HFFc6 (cell line): Measurements from ENCODE around the gene SLC13A4. TPM values are rescaled to one million over a fixed set of nuclear protein-coding genes. Genes with fewer than 3 reads are reported as not detected.

Experiments
- DNase-seq: peaks from one replicate; pipeline ENCODE4 v3.0.0-alpha.2; 2018
- H3K27ac Mint-ChIP-seq: 2 replicates; pipeline ENCODE4 v1.8.0; 2020; ENCODE audit warnings: mild to moderate bottlenecking, mixed read lengths
- H3K27me3 Mint-ChIP-seq: 2 replicates; pipeline ENCODE4 v1.8.0; 2021; ENCODE audit warnings: mild to moderate bottlenecking, moderate library complexity, mixed read lengths; ENCODE audit not compliant: insufficient read depth
- H3K36me3 Mint-ChIP-seq: 2 replicates; pipeline ENCODE4 v1.8.0; 2021; ENCODE audit warnings: low read depth, mixed read lengths
- H3K4me1 Mint-ChIP-seq: 2 replicates; pipeline ENCODE4 v1.8.0; 2020; ENCODE audit warnings: low read depth, mixed read lengths
- H3K4me3 Mint-ChIP-seq: 2 replicates; pipeline ENCODE4 v1.8.0; 2020; ENCODE audit warnings: mild to moderate bottlenecking, moderate library complexity, mixed read lengths
- H3K9me3 Mint-ChIP-seq: 2 replicates; pipeline ENCODE4 v1.8.0; 2020; ENCODE audit warnings: mild to moderate bottlenecking, mixed read lengths
- total RNA-seq, 6 experiments: library from RNA; stranded (reverse); fragmentation: NEBNext Ultra II Directional; extraction: Animal tissue kit (Norgen Biotek cat#: 25700); gene quantifications; 2 replicates in 1 of 6; 3 replicates in 5 of 6; pipeline ENCODE4 v1.2.3, GENCODE V29; 2021
- TF ChIP-seq, protein P1 (sequence below): fragments of 200-600 bp; sonication (generic); IDR thresholded peaks from 2 replicates; pipeline ENCODE4 v1.5.0; 2021; ENCODE audit warnings: antibody characterized with exemption, mild to moderate bottlenecking

The SLC13A4 gene
- total RNA-seq, 6 experiments from 2014 or later = 0.24 to 1.2 (median 0.68) TPM; not detected in 1

DNA sequence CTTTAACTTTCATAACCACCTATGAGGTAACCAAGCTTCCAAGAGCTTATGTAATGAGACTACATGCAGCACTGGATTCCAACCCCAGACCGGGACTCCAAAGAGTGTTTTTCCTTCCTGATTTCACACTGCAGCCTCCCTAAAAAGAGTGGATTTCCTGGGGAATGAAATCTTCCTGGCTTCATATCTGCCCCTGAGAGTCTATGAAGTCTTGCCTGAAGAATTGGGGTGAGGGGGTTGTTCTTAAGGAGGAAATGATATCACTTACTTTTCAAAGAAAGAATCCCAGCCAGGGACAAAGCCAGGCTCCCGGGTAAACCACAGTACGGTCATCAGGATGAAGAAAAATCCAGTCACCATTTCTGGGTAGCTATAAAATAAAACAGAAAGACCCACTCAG lies 35.9 kb downstream of the SLC13A4 start:
- H3K27me3 Mint-ChIP-seq = no peaks in the 10 kb centered on the region
- no peaks in the 10 kb centered on the region for H3K9me3 Mint-ChIP-seq
- H3K27ac Mint-ChIP-seq = peak overlapping the region; percentile 69
- DNase-seq = no peak
- TF ChIP-seq, protein P1, sequence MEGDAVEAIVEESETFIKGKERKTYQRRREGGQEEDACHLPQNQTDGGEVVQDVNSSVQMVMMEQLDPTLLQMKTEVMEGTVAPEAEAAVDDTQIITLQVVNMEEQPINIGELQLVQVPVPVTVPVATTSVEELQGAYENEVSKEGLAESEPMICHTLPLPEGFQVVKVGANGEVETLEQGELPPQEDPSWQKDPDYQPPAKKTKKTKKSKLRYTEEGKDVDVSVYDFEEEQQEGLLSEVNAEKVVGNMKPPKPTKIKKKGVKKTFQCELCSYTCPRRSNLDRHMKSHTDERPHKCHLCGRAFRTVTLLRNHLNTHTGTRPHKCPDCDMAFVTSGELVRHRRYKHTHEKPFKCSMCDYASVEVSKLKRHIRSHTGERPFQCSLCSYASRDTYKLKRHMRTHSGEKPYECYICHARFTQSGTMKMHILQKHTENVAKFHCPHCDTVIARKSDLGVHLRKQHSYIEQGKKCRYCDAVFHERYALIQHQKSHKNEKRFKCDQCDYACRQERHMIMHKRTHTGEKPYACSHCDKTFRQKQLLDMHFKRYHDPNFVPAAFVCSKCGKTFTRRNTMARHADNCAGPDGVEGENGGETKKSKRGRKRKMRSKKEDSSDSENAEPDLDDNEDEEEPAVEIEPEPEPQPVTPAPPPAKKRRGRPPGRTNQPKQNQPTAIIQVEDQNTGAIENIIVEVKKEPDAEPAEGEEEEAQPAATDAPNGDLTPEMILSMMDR = no peak
- peaks cover 34% of the 10 kb centered on the region for H3K36me3 Mint-ChIP-seq
- H3K4me3 Mint-ChIP-seq = no peak overlapping the region
- peaks cover 40% of the 10 kb centered on the region for H3K4me1 Mint-ChIP-seq

DNA sequence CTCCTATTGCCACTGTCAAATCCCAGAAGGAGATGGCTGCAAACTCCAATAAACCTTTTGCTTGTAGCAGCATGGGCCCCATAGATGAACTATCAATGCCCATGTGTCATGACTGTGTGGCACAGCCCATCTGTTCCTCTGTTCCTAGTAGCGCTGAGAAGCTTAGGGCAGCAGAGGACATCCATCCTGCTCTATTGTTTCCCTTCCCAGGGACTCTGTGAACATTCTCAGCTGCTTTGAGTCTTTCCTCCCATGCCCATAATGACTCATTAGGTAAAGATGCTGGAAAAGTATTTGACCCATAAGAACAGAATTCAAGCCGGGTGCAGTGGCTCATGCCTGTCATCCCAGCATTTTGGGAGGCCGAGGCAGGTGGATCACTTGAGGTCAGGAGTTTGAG lies 37.4 kb downstream of the SLC13A4 start:
- DNase-seq = peak; percentile 50
- peak overlapping the region; percentile 11; the same call in 1 of the 2 replicates for H3K4me3 Mint-ChIP-seq

DNA sequence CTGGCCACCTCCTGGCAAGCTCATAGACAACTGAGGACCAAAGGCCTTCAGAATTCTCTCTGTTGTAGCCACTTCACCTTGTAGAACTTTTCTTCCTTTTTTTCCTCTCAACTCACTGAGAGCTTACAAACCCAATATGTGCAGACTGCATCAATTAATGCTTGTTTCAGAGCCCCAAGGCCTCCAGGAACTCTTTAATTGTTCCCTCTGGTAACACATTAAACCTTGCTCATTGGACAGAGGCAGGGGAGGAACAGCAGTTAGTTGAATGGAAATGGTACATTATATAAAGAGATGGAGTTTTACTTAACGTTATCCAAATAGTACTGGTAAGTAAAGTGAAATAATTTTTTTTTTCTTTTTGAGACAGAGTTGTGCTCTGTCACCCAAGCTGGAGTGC lies 40.5 kb downstream of the SLC13A4 start:
- H3K27ac Mint-ChIP-seq = peak overlapping the region; percentile 16; the same call in 1 of the 2 replicates
- TF ChIP-seq, protein P1 = no peak
- DNase-seq = no peak
- peaks cover 76% of the 10 kb centered on the region for H3K4me1 Mint-ChIP-seq
- no peaks in the 10 kb centered on the region; the same call in 1 of the 2 replicates for H3K27me3 Mint-ChIP-seq
- H3K9me3 Mint-ChIP-seq = no peaks in the 10 kb centered on the region
- peaks cover 34% of the 10 kb centered on the region for H3K36me3 Mint-ChIP-seq
- H3K4me3 Mint-ChIP-seq = no peak overlapping the region

More for the DNA sequence above, 37.4 kb downstream of the SLC13A4 start:
- Mint-ChIP-seq H3K27ac (peak overlapping the region; percentile 81), H3K4me1 (peaks cover 47% of the 10 kb centered on the region), H3K27me3 (no peaks in the 10 kb centered on the region), H3K36me3 (peaks cover 39% of the 10 kb centered on the region), H3K9me3 (no peaks in the 10 kb centered on the region)
- TF ChIP-seq, protein P1 = no peak

DNA sequence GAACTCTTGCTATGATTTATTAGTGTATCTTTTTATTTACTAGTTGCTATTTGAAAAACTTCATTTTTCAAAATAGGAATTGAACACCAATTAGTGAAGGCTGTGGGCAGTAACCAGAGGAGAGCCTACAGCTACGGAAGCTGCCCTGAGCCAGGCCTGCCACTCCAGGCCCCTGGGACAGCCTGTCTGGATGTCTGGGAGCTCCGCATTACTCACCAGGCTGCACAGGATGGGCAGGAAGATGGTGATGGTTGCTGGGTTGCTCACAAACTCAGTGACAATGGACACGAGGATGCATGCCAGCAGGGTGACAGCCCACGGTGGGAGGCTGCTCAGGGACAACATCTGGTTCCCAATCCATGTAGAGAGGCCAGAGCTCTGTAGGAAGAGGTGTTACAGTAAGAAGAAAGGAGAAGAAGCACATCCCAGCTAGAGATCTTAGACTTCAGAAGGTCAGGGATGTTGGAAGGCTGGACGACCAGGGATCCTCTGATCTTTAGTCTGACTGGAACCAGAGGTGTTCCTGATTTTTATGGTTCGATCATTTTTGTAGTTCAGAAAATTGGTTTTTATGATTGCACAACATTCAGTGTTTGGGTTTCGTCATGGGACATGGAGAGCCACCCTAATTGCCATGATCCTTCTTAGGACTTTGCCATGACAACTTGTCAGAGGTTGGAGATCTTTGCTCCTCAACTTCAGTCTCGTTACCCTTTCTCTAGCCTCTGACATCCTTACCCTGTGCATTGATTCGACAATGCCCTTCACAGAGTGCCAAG lies 42.5 kb downstream of the SLC13A4 start:
- TF ChIP-seq, protein P1 = no peak
- peaks cover 62% of the 10 kb centered on the region for H3K4me1 Mint-ChIP-seq
- peak; percentile 39 for DNase-seq

DNA sequence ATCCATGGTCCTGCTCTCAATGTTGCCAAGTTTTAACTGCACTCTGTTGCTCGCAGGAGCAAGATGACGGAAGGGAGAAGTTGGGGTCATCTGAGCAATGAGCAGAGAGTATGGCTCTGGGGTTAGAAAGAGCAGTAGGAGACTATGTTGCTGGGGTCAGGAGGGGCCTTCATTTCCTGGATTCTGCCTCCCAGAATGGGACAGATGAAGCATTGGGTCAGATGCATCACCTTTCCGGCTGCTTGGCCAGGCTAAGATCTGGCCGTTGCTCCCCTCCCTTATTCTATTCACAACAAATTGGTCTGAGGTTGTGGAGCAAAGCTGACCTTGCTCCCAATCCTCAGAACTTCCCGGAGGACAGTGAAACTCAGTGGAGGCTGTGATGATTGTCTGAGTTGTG lies 43.3 kb downstream of the SLC13A4 start:
- Mint-ChIP-seq H3K27ac (peak overlapping the region; percentile 77), H3K4me1 (peaks cover 58% of the 10 kb centered on the region), H3K9me3 (no peaks in the 10 kb centered on the region), H3K36me3 (peaks cover 30% of the 10 kb centered on the region), H3K27me3 (no peaks in the 10 kb centered on the region; the same call in 1 of the 2 replicates), H3K4me3 (peak overlapping the region; percentile 1; the same call in 1 of the 2 replicates)
- DNase-seq = no peak
- TF ChIP-seq, protein P1 = no peak

More for the DNA sequence above, 42.5 kb downstream of the SLC13A4 start:
- Mint-ChIP-seq H3K27me3 (no peaks in the 10 kb centered on the region; the same call in 1 of the 2 replicates), H3K9me3 (no peaks in the 10 kb centered on the region), H3K4me3 (peak overlapping the region; percentile 1; the same call in 1 of the 2 replicates), H3K36me3 (peaks cover 31% of the 10 kb centered on the region), H3K27ac (peak overlapping the region; percentile 77)
